ENCODE data around the gene ZBTB5. TPM values are rescaled to one million over a fixed set of nuclear protein-coding genes. Genes with fewer than 3 reads are reported as not detected.

The ZBTB5 gene
- total RNA-seq, 1 donor from 2014 or later = 12.7 TPM

- DNase-seq (ENCODE audit: low read depth) = no peak
These were observed 39.9 kb downstream of the ZBTB5 start for GRCh38 chr9:37425298-37425752.

GRCh38 chr9:37424686-37425297, 40.5 kb downstream of the ZBTB5 start:
- no peak for DNase-seq (ENCODE audit: low read depth)

GRCh38 chr9:37424204-37424685, 41.0 kb downstream of the ZBTB5 start:
- no peak for DNase-seq (ENCODE audit: low read depth)

GRCh38 chr9:37423508-37423907, 41.7 kb downstream of the ZBTB5 start:
- DNase-seq (ENCODE audit: low read depth) = no peak

GRCh38 chr9:37422289-37423104, 42.8 kb downstream of the ZBTB5 start, which contains the start of gene GRHPR:
Gene GRHPR, plus strand, starts transcription at chr9:37422696. Its CDS starts 55 bp downstream, at chr9:37422751.
- DNase-seq (ENCODE audit: low read depth) = peak; percentile 89

GRCh38 chr9:37421914-37422288, 43.3 kb downstream of the ZBTB5 start:
- no peak for DNase-seq (ENCODE audit: low read depth)

GRCh38 chr9:37420271-37421215, 44.7 kb downstream of the ZBTB5 start:
- no peak for DNase-seq (ENCODE audit: low read depth)

- no peak for DNase-seq (ENCODE audit: low read depth)
These were observed 46.0 kb downstream of the ZBTB5 start for GRCh38 chr9:37419204-37419603.

GRCh38 chr9:37417857-37418618, 47.2 kb downstream of the ZBTB5 start:
- no peak for DNase-seq (ENCODE audit: low read depth)

GRCh38 chr9:37417252-37417803, 47.9 kb downstream of the ZBTB5 start:
- no peak for DNase-seq (ENCODE audit: low read depth)

- DNase-seq (ENCODE audit: low read depth) = peak; percentile 90
These were observed 50.1 kb downstream of the ZBTB5 start for GRCh38 chr9:37415011-37415719.

- DNase-seq (ENCODE audit: low read depth) = peak; percentile 5
These were observed 50.7 kb downstream of the ZBTB5 start for GRCh38 chr9:37414503-37414943.

- peak; percentile 89 for DNase-seq (ENCODE audit: low read depth)
These were observed 51.9 kb downstream of the ZBTB5 start for GRCh38 chr9:37413311-37413710.

- DNase-seq (ENCODE audit: low read depth) = peak; percentile 97
These were observed 52.7 kb downstream of the ZBTB5 start for GRCh38 chr9:37412431-37413151.

GRCh38 chr9:37410969-37411785, 54.1 kb downstream of the ZBTB5 start:
- DNase-seq (ENCODE audit: low read depth) = peak; percentile 19

- DNase-seq (ENCODE audit: low read depth) = no peak
These were observed 54.8 kb downstream of the ZBTB5 start for GRCh38 chr9:37410354-37410861.

- DNase-seq (ENCODE audit: low read depth) = no peak
These were observed 56.1 kb downstream of the ZBTB5 start for GRCh38 chr9:37408933-37409710.
